HCT116 (cell line): ENCODE measurements around the gene UBE3C. TPM values are rescaled to one million over a fixed set of nuclear protein-coding genes. Genes with fewer than 3 reads are reported as not detected.

Experiments used
- ATAC-seq: fragments of 200-7000 bp; cut with Tn5 transposase; 2 replicates; pipeline ENCODE4 v1.9.1; 2020; ENCODE audit warnings: mild to moderate bottlenecking, moderate library complexity
- BruUV-seq: library from RNA; stranded (reverse); fragments of 400-500 nt; replicated peaks from 2 replicates; lab custom pipeline; 2021; lab: Mats Ljungman, UMichigan
- CTCF ChIA-PET: fragments of 300-600 bp; sonication (Branson Sonifier 250); formaldehyde crosslinking; loops from one replicate; lab custom pipeline; 2021; ENCODE audit warnings: antibody characterized with exemption; lab: Charles Lee
- POLR2A ChIA-PET: fragments of 300-600, 350-600 bp; sonication (Branson Sonifier 250); formaldehyde crosslinking; loops from one replicate; lab custom pipeline; 2021; ENCODE audit warnings: antibody characterized with exemption; lab: Charles Lee
- RAD21 ChIA-PET, 2 experiments: fragments of 300-600 bp; sonication (Branson Sonifier 250); formaldehyde crosslinking; loops; one replicate each; lab custom pipeline; 2023; ENCODE audit warnings: low total read pairs in 2 of 2; ENCODE audit not compliant: uncharacterized antibody in 2 of 2, unreplicated experiment in 2 of 2, low non-redundant PET in 1 of 2; lab: Charles Lee
- DNase-seq: peaks from one replicate; pipeline ENCODE4 v3.0.0-alpha.2; 2010; ENCODE audit warnings: low read depth, low spot score
- H2AFZ ChIP-seq: fragments of 200-600 bp; shearing (Covaris generic), sonication (generic); 2 replicates; pipeline ENCODE4 v1.6.1; 2017; ENCODE audit warnings: low read depth, mixed run types, mixed read lengths, antibody characterized with exemption, low read length; ENCODE audit not compliant: poor library complexity, severe bottlenecking
- H3K27ac ChIP-seq: 2 replicates; pipeline ENCODE4 v1.5.1; 2012; ENCODE audit warnings: low read depth, low read length
- H3K27me3 ChIP-seq: fragments of 200-600 bp; sonication (generic); 2 replicates; pipeline ENCODE4 v1.6.1; 2016; ENCODE audit warnings: mixed run types, low read length, mixed read lengths; ENCODE audit not compliant: insufficient read depth
- H3K36me3 ChIP-seq, 2 experiments: fragments of 200-500 bp in 1 of 2; fragments of 200-600 bp in 1 of 2; sonication (Bioruptor generic) in 1 of 2; sonication (generic) in 1 of 2; 2 replicates each; pipeline versions ENCODE4 v1.5.1 to v1.6.1; 2014 to 2016; ENCODE audit warnings: low read length in 2 of 2, inconsistent platforms in 1 of 2, mixed read lengths in 1 of 2, mixed run types in 1 of 2; ENCODE audit not compliant: insufficient read depth in 2 of 2, control insufficient read depth in 1 of 2
- H3K4me1 ChIP-seq, 2 experiments: fragments of 200-600 bp in 1 of 2; sonication (generic) in 1 of 2; 2 replicates each; pipeline versions ENCODE4 v1.5.1 to v1.6.1; 2012 to 2017; ENCODE audit warnings: low read length in 2 of 2, inconsistent platforms in 1 of 2, mild to moderate bottlenecking in 1 of 2, mixed read lengths in 1 of 2, mixed run types in 1 of 2, moderate library complexity in 1 of 2; ENCODE audit not compliant: insufficient read depth in 2 of 2, control insufficient read depth in 1 of 2
- H3K4me2 ChIP-seq: fragments of 200-600 bp; sonication (generic); 2 replicates; pipeline ENCODE4 v1.6.1; 2017; ENCODE audit warnings: mixed run types, low read length, mixed read lengths
- H3K4me3 ChIP-seq, 2 experiments: fragments of 200-600 bp in 1 of 2; sonication (generic) in 1 of 2; replicated peaks in 1 of 2; 2 replicates each; pipeline ENCODE4 v1.5.1; 2011 to 2016; ENCODE audit warnings: low read length in 2 of 2, control low read depth in 1 of 2, low read depth in 1 of 2, mild to moderate bottlenecking in 1 of 2, mixed read lengths in 1 of 2, mixed run types in 1 of 2
- H3K79me2 ChIP-seq: fragments of 200-600 bp; sonication (generic); 2 replicates; pipeline ENCODE4 v1.6.1; 2017; ENCODE audit warnings: mild to moderate bottlenecking, mixed run types, low read length, moderate library complexity, mixed read lengths; ENCODE audit not compliant: insufficient read depth
- H3K9ac ChIP-seq: fragments of 200-600 bp; sonication (generic); 2 replicates; pipeline ENCODE4 v1.6.1; 2016; ENCODE audit warnings: low read length, mixed read lengths
- H3K9me2 ChIP-seq: fragments of 200-600 bp; sonication (generic), shearing (Covaris generic); 2 replicates; pipeline ENCODE4 v1.6.1; 2017; ENCODE audit warnings: mixed run types, mild to moderate bottlenecking, moderate library complexity; ENCODE audit not compliant: insufficient read depth
- H3K9me3 ChIP-seq, 2 experiments: fragments of 200-500 bp in 1 of 2; fragments of 200-600 bp in 1 of 2; sonication (Bioruptor generic) in 1 of 2; sonication (generic) in 1 of 2; 2 replicates each; pipeline ENCODE4 v1.6.1; 2014 to 2017; ENCODE audit warnings: low read length in 2 of 2, mixed read lengths in 2 of 2, inconsistent platforms in 1 of 2, low read depth in 1 of 2, mild to moderate bottlenecking in 1 of 2, mixed run types in 1 of 2, moderate library complexity in 1 of 2; ENCODE audit not compliant: control insufficient read depth in 1 of 2, insufficient read depth in 1 of 2
- H4K20me1 ChIP-seq: fragments of 200-600 bp; sonication (generic), shearing (Covaris generic); 2 replicates; pipeline ENCODE4 v1.6.1; 2017; ENCODE audit warnings: mixed run types, mild to moderate bottlenecking, moderate library complexity; ENCODE audit not compliant: insufficient read depth
- ATF3 ChIP-seq: IDR thresholded peaks from 2 replicates; pipeline ENCODE4 v1.6.1; 2012
- CEBPB ChIP-seq: IDR thresholded peaks from 2 replicates; pipeline ENCODE4 v1.6.1; 2012; ENCODE audit warnings: low read depth
- CTCF ChIP-seq, 3 experiments: fragments of 200-600 bp in 1 of 3; sonication (generic) in 1 of 3; IDR thresholded peaks in 2 of 3; conservative IDR thresholded peaks in 1 of 3; 2 replicates each; pipeline ENCODE4 v1.5.1; 2012 to 2017; ENCODE audit warnings: low read depth in 2 of 3, low read length in 2 of 3, antibody characterized with exemption in 1 of 3, borderline replicate concordance in 1 of 3, control low read depth in 1 of 3, mild to moderate bottlenecking in 1 of 3, mixed read lengths in 1 of 3, mixed run types in 1 of 3, moderate library complexity in 1 of 3; ENCODE audit not compliant: insufficient read depth in 1 of 3
- ELF1 ChIP-seq: IDR thresholded peaks from 2 replicates; pipeline ENCODE4 v1.6.1; 2012; ENCODE audit warnings: low read depth, borderline replicate concordance
- EZH2 ChIP-seq: fragments of 200-600 bp; sonication (generic); IDR thresholded peaks from 2 replicates; pipeline ENCODE4 v1.6.1; 2017; ENCODE audit warnings: antibody characterized with exemption, mixed run types
- EZH2phosphoT487 ChIP-seq: fragments of 200-600 bp; IDR thresholded peaks from 2 replicates; pipeline ENCODE4 v1.6.1; 2018; ENCODE audit warnings: antibody characterized with exemption, borderline replicate concordance
- FOSL1 ChIP-seq: IDR thresholded peaks from 2 replicates; pipeline ENCODE4 v1.6.1; 2012; ENCODE audit warnings: low read depth
- MAX ChIP-seq: IDR thresholded peaks from 2 replicates; pipeline ENCODE4 v1.6.1; 2012
- POLR2A ChIP-seq: IDR thresholded peaks from 2 replicates; pipeline ENCODE4 v1.7.0; 2011; ENCODE audit warnings: borderline replicate concordance; ENCODE audit not compliant: insufficient read depth, insufficient read length; ENCODE audit errors: extremely low read depth
- POLR2AphosphoS5 ChIP-seq: IDR thresholded peaks from 2 replicates; pipeline ENCODE4 v1.6.1; 2011; ENCODE audit warnings: mild to moderate bottlenecking, low read depth, low read length, moderate library complexity
- RAD21 ChIP-seq: IDR thresholded peaks from 2 replicates; pipeline ENCODE4 v1.6.1; 2012; ENCODE audit warnings: low read depth, mild to moderate bottlenecking
- SIN3A ChIP-seq: IDR thresholded peaks from 2 replicates; pipeline ENCODE4 v1.6.1; 2012; ENCODE audit warnings: low read depth
- SP1 ChIP-seq: IDR thresholded peaks from 2 replicates; pipeline ENCODE4 v1.6.1; 2012; ENCODE audit warnings: low read depth
- SRF ChIP-seq: IDR thresholded peaks from 2 replicates; pipeline ENCODE4 v1.6.1; 2012; ENCODE audit warnings: low read depth
- YY1 ChIP-seq: IDR thresholded peaks from 2 replicates; pipeline ENCODE4 v1.6.1; 2011; ENCODE audit warnings: low read length, low read depth, moderate library complexity, mild to moderate bottlenecking; ENCODE audit not compliant: insufficient replicate concordance; ENCODE audit errors: extremely low read depth
- ZFX ChIP-seq: fragments of 450-650 bp; IDR thresholded peaks from 2 replicates; pipeline ENCODE4 v1.6.1; 2017
- ZNF274 ChIP-seq: fragments of 200-500 bp; sonication (Bioruptor generic); IDR thresholded peaks from 2 replicates; pipeline ENCODE4 v1.6.1; 2014; ENCODE audit warnings: mild to moderate bottlenecking, low read depth, low read length, inconsistent platforms
- intact Hi-C: fragments of 100-400 bp; cut with micrococcal nuclease; formaldehyde crosslinking; loops from 2 replicates; pipeline ENCODE4 v1.10.0; 2022
- total RNA-seq: library from RNA; stranded (reverse); gene quantifications from one replicate; pipeline ENCODE4 v1.2.1, GENCODE V29; 2021; ENCODE audit not compliant: unreplicated experiment
- TF ChIP-seq, protein P1 (sequence below): IDR thresholded peaks from 2 replicates; pipeline ENCODE4 v1.6.1; 2012; ENCODE audit warnings: low read depth

Gene UBE3C
- total RNA-seq, 1 experiment from 2014 or later = 68.3 TPM

DNA sequence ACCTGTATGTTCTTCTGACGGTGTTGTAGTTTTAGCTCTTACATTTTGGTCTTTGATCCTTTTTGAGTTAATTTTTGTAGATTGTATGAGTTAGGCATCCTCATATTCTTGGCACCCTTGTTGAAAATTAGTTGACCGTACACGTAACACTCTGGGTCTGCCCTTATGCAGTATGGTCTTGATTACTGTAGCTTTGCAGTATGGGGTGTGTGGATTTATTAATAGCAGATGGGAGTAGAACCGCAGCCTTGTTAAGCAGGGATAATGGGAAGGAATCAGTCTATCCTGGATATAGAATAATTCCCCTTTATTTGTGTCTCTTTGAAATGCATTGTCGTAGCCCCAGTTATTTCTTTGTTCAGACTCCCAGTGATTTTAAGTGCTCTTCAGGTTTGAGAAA lies 95.5 kb downstream of the UBE3C start:
- Histone ChIP-seq H4K20me1 (peaks cover 8% of the 10 kb centered on the region; the same call in 1 of the 2 replicates), H3K9me2 (no peaks in the 10 kb centered on the region), H3K4me3 (no peak overlapping the region), H3K27ac (no peak overlapping the region), H3K27me3 (no peaks in the 10 kb centered on the region), H3K79me2 (peaks cover 31% of the 10 kb centered on the region), H2AFZ (no peak overlapping the region), H3K9ac (no peak overlapping the region), H3K9me3 (no peaks in the 10 kb centered on the region), H3K36me3 (peaks cover 3 to 34% of the 10 kb centered on the region in 2 experiments), H3K4me1 (no peaks in the 10 kb centered on the region), H3K4me2 (no peak overlapping the region)
- BruUV-seq = no TSS peak
- ChIA-PET CTCF (no interaction called here), RAD21 (no interaction called here), POLR2A (no interaction called here)
- ATAC-seq (no peak), DNase-seq (no peak)
- no peak for TF ChIP-seq ELF1
- TF ChIP-seq EZH2phosphoT487 = no peak
- TF ChIP-seq ATF3 = no peak
- no peak for TF ChIP-seq ZFX
- no peak for TF ChIP-seq POLR2A
- TF ChIP-seq SIN3A = no peak
- TF ChIP-seq, protein P1, sequence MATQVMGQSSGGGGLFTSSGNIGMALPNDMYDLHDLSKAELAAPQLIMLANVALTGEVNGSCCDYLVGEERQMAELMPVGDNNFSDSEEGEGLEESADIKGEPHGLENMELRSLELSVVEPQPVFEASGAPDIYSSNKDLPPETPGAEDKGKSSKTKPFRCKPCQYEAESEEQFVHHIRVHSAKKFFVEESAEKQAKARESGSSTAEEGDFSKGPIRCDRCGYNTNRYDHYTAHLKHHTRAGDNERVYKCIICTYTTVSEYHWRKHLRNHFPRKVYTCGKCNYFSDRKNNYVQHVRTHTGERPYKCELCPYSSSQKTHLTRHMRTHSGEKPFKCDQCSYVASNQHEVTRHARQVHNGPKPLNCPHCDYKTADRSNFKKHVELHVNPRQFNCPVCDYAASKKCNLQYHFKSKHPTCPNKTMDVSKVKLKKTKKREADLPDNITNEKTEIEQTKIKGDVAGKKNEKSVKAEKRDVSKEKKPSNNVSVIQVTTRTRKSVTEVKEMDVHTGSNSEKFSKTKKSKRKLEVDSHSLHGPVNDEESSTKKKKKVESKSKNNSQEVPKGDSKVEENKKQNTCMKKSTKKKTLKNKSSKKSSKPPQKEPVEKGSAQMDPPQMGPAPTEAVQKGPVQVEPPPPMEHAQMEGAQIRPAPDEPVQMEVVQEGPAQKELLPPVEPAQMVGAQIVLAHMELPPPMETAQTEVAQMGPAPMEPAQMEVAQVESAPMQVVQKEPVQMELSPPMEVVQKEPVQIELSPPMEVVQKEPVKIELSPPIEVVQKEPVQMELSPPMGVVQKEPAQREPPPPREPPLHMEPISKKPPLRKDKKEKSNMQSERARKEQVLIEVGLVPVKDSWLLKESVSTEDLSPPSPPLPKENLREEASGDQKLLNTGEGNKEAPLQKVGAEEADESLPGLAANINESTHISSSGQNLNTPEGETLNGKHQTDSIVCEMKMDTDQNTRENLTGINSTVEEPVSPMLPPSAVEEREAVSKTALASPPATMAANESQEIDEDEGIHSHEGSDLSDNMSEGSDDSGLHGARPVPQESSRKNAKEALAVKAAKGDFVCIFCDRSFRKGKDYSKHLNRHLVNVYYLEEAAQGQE = no peak
- no peak for TF ChIP-seq SRF
- TF ChIP-seq MAX = no peak
- TF ChIP-seq SP1 = no peak
- no peak for TF ChIP-seq YY1
- TF ChIP-seq POLR2AphosphoS5 = no peak
- no peak for TF ChIP-seq RAD21
- TF ChIP-seq ZNF274 = no peak
- TF ChIP-seq FOSL1 = no peak
- no peak for TF ChIP-seq CEBPB
- no peak for TF ChIP-seq EZH2
- no peak for TF ChIP-seq CTCF (IDR thresholded peaks at IDR 0.05 in 2 of 3, conservative IDR thresholded peaks at IDR 0.05 in 1 of 3; ENCODE audit: borderline replicate concordance in 1 of 3, insufficient read depth in 1 of 3, low read depth in 2 of 3, low read length in 2 of 3)
- intact Hi-C loops = no loop called here
